GM19035 (cell line): Measurements from ENCODE around the gene MYZAP.

Experiments
- ATAC-seq: cut with Tn5 transposase; IDR thresholded peaks from one replicate; pipeline ENCODE4 v1.9.1; 2021; ENCODE audit not compliant: unreplicated experiment

The MYZAP gene

GRCh38 chr15:57691082-57691481 is 99.4 kb downstream of the MYZAP start:
- ATAC-seq = no peak

GRCh38 chr15:57692709-57693108 is 101.0 kb downstream of the MYZAP start:
- ATAC-seq = no peak

- no peak for ATAC-seq
These were observed 102.6 kb downstream of the MYZAP start for GRCh38 chr15:57694279-57694678.

- no peak for ATAC-seq
These were observed 104.4 kb downstream of the MYZAP start for GRCh38 chr15:57696146-57696545.

- ATAC-seq = no peak
These were observed 105.9 kb downstream of the MYZAP start for GRCh38 chr15:57697588-57697987.

- no peak for ATAC-seq
These were observed 106.5 kb downstream of the MYZAP start for GRCh38 chr15:57698243-57698642.

- no peak for ATAC-seq
These were observed 107.3 kb downstream of the MYZAP start for GRCh38 chr15:57698991-57699390.

GRCh38 chr15:57703387-57703786 is 111.7 kb downstream of the MYZAP start:
- ATAC-seq = no peak

- ATAC-seq = no peak
These were observed 112.7 kb downstream of the MYZAP start for GRCh38 chr15:57704441-57704840.

- no peak for ATAC-seq
These were observed 114.2 kb downstream of the MYZAP start for GRCh38 chr15:57705746-57706404.

- ATAC-seq = peak; percentile 94
These were observed 114.9 kb downstream of the MYZAP start, which contains the start of gene POLR2M for GRCh38 chr15:57706405-57707209. Gene POLR2M, plus strand, starts transcription at chr15:57706714. Its CDS starts 129 bp downstream, at chr15:57706843.

GRCh38 chr15:57708047-57708446 is 116.3 kb downstream of the MYZAP start:
- ATAC-seq = no peak

- no peak for ATAC-seq
These were observed 126.6 kb downstream of the MYZAP start for GRCh38 chr15:57718309-57718708.

GRCh38 chr15:57720867-57721266 is 129.2 kb downstream of the MYZAP start:
- ATAC-seq = no peak

GRCh38 chr15:57726411-57726810 is 134.7 kb downstream of the MYZAP start:
- ATAC-seq = no peak

GRCh38 chr15:57727031-57727430 is 135.3 kb downstream of the MYZAP start:
- no peak for ATAC-seq

- ATAC-seq = no peak
These were observed 136.7 kb downstream of the MYZAP start for GRCh38 chr15:57728436-57728835.

GRCh38 chr15:57730876-57731275 is 139.2 kb downstream of the MYZAP start:
- no peak for ATAC-seq

GRCh38 chr15:57731530-57732103 is 139.9 kb downstream of the MYZAP start:
- ATAC-seq = no peak

- ATAC-seq = no peak
These were observed 141.0 kb downstream of the MYZAP start for GRCh38 chr15:57732526-57733331.

GRCh38 chr15:57734860-57735259 is 143.2 kb downstream of the MYZAP start:
- ATAC-seq = no peak
